Lung microvascular endothelial cell (primary cell): ENCODE measurements around the gene HIVEP2. TPM values are rescaled to one million over a fixed set of nuclear protein-coding genes. Genes with fewer than 3 reads are reported as not detected.

Source experiments
- DNase-seq, 2 donors: peaks; one replicate each; pipeline versions ENCODE4 v3.0.0 to v3.0.0-alpha.2; 2010; ENCODE audit warnings: low read depth in 2 of 2
- total RNA-seq: library from RNA; depleted of rRNA; stranded (reverse); fragments of >200 nt; gene quantifications from 2 replicates; pipeline ENCODE4 v1.2.1, GENCODE V29; 2014

HIVEP2 gene
- total RNA-seq, 1 donor from 2014 or later, result 14.3 TPM

- DNase-seq, result peak; percentile 97 to 99
These were observed 1.4 kb upstream of the HIVEP2 start for GRCh38 chr6:142946181-142946923.

GRCh38 chr6:142945446-142946180, 637 bp upstream of the HIVEP2 start:
- peak; percentile 55 to 69 for DNase-seq

- DNase-seq, result peak; percentile 84 to 94
These were observed 590 bp downstream of the HIVEP2 start for GRCh38 chr6:142944124-142945048.

- peak; percentile 14 to 58 for DNase-seq
These were observed 1.3 kb downstream of the HIVEP2 start for GRCh38 chr6:142943711-142944123.

- peak; percentile 61 to 70 for DNase-seq
These were observed 2.2 kb downstream of the HIVEP2 start for GRCh38 chr6:142942805-142943227.

- DNase-seq, result no peak
These were observed 2.7 kb downstream of the HIVEP2 start for GRCh38 chr6:142942238-142942637.

GRCh38 chr6:142941018-142941417, 4.0 kb downstream of the HIVEP2 start:
- DNase-seq, result no peak

GRCh38 chr6:142940487-142940886, 4.5 kb downstream of the HIVEP2 start:
- DNase-seq, result peak; percentile 18 to 72

GRCh38 chr6:142938510-142938909, 6.5 kb downstream of the HIVEP2 start:
- no peak for DNase-seq

GRCh38 chr6:142937986-142938385, 7.0 kb downstream of the HIVEP2 start:
- no peak for DNase-seq

- no peak for DNase-seq
These were observed 9.1 kb downstream of the HIVEP2 start for GRCh38 chr6:142935553-142936517.

GRCh38 chr6:142934599-142934998, 10.4 kb downstream of the HIVEP2 start:
- DNase-seq, result no peak

GRCh38 chr6:142934106-142934505, 10.9 kb downstream of the HIVEP2 start:
- no peak for DNase-seq

- DNase-seq, result no peak
These were observed 11.3 kb downstream of the HIVEP2 start for GRCh38 chr6:142933701-142934100.

- DNase-seq, result no peak
These were observed 12.1 kb downstream of the HIVEP2 start for GRCh38 chr6:142932889-142933288.

GRCh38 chr6:142929751-142930358, 15.1 kb downstream of the HIVEP2 start:
- DNase-seq, result peak in 1 of 2 donors; percentile 6

- DNase-seq, result peak in 1 of 2 donors; percentile 38
These were observed 17.1 kb downstream of the HIVEP2 start for GRCh38 chr6:142927904-142928303.

GRCh38 chr6:142927271-142927580, 17.8 kb downstream of the HIVEP2 start:
- DNase-seq, result no peak

GRCh38 chr6:142926494-142927270, 18.3 kb downstream of the HIVEP2 start:
- DNase-seq, result peak; percentile 88 to 94

GRCh38 chr6:142926177-142926493, 18.8 kb downstream of the HIVEP2 start:
- no peak for DNase-seq
